Type B pancreatic cell (in vitro differentiated cells): Measurements from ENCODE around the gene TBC1D19. TPM values are rescaled to one million over a fixed set of nuclear protein-coding genes. Genes with fewer than 3 reads are reported as not detected.

Experiments
- DNase-seq: peaks from one replicate; pipeline ENCODE4 v3.0.0; 2021; ENCODE audit warnings: mixed read lengths; ENCODE audit not compliant: unreplicated experiment; ENCODE audit errors: extremely low spot score
- H3K27ac Mint-ChIP-seq: 2 replicates; pipeline ENCODE4 v1.8.0; 2021; ENCODE audit warnings: mild to moderate bottlenecking, mixed read lengths
- H3K27me3 Mint-ChIP-seq: 2 replicates; pipeline ENCODE4 v1.8.0; 2021; ENCODE audit warnings: mixed read lengths
- H3K36me3 Mint-ChIP-seq: 2 replicates; pipeline ENCODE4 v1.8.0; 2021; ENCODE audit warnings: mixed read lengths
- H3K4me1 Mint-ChIP-seq: one replicate; pipeline ENCODE4 v1.8.0; 2021; ENCODE audit warnings: mixed read lengths; ENCODE audit not compliant: unreplicated experiment
- H3K4me3 Mint-ChIP-seq: 2 replicates; pipeline ENCODE4 v1.8.0; 2021; ENCODE audit warnings: mild to moderate bottlenecking, mixed read lengths
- H3K9me3 Mint-ChIP-seq: 2 replicates; pipeline ENCODE4 v1.8.0; 2021; ENCODE audit warnings: mixed read lengths
- total RNA-seq: library from RNA; stranded (reverse); gene quantifications from 2 replicates; pipeline ENCODE4 v1.2.1, GENCODE V29; 2021; ENCODE audit warnings: low replicate concordance
- TF ChIP-seq, protein P1 (sequence below): fragments of 200-600 bp; sonication (generic); conservative IDR thresholded peaks from 2 replicates; pipeline ENCODE4 v1.5.0; 2021; ENCODE audit warnings: antibody characterized with exemption, mild to moderate bottlenecking

The TBC1D19 gene
- total RNA-seq, 1 donor from 2014 or later = 11.8 TPM

- Mint-ChIP-seq H3K4me3 (no peak overlapping the region), H3K36me3 (peaks cover 12% of the 10 kb centered on the region), H3K4me1 (peaks cover 14% of the 10 kb centered on the region), H3K27ac (no peak overlapping the region), H3K27me3 (no peaks in the 10 kb centered on the region), H3K9me3 (no peaks in the 10 kb centered on the region)
- no peak for DNase-seq
- TF ChIP-seq, protein P1, sequence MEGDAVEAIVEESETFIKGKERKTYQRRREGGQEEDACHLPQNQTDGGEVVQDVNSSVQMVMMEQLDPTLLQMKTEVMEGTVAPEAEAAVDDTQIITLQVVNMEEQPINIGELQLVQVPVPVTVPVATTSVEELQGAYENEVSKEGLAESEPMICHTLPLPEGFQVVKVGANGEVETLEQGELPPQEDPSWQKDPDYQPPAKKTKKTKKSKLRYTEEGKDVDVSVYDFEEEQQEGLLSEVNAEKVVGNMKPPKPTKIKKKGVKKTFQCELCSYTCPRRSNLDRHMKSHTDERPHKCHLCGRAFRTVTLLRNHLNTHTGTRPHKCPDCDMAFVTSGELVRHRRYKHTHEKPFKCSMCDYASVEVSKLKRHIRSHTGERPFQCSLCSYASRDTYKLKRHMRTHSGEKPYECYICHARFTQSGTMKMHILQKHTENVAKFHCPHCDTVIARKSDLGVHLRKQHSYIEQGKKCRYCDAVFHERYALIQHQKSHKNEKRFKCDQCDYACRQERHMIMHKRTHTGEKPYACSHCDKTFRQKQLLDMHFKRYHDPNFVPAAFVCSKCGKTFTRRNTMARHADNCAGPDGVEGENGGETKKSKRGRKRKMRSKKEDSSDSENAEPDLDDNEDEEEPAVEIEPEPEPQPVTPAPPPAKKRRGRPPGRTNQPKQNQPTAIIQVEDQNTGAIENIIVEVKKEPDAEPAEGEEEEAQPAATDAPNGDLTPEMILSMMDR = no peak
Measured at GRCh38 chr4:26749867-26750266, 166.0 kb downstream of the TBC1D19 start.

GRCh38 chr4:26751004-26751403 is 167.1 kb downstream of the TBC1D19 start:
- no peaks in the 10 kb centered on the region for H3K9me3 Mint-ChIP-seq
- TF ChIP-seq, protein P1 = no peak
- DNase-seq = no peak
- peaks cover 12% of the 10 kb centered on the region for H3K36me3 Mint-ChIP-seq
- no peak overlapping the region for H3K27ac Mint-ChIP-seq
- H3K27me3 Mint-ChIP-seq = no peaks in the 10 kb centered on the region
- peaks cover 14% of the 10 kb centered on the region for H3K4me1 Mint-ChIP-seq
- H3K4me3 Mint-ChIP-seq = no peak overlapping the region

DNA sequence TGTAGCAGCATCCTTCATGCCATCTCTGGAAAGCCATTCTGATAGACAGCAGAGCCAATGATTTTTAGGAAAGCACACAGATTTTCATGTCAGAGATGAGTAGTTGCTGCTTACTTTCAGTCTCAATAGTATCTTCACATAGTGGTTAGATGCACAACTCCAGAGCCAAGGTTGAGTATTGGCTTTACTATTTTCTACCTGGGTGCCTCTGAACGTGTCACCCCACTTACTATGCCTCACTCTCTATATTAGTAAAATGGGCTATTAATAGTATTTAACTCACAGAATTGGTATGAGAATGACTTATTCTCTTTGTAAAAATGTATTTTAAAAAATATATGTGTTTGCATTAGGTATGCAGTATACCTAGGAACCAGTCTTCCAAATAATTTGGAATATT is 168.0 kb downstream of the TBC1D19 start:
- no peak overlapping the region for H3K27ac Mint-ChIP-seq
- no peak for DNase-seq
- peaks cover 14% of the 10 kb centered on the region for H3K4me1 Mint-ChIP-seq
- H3K36me3 Mint-ChIP-seq = peaks cover 6% of the 10 kb centered on the region
- H3K27me3 Mint-ChIP-seq = no peaks in the 10 kb centered on the region
- TF ChIP-seq, protein P1 = no peak
- no peak overlapping the region for H3K4me3 Mint-ChIP-seq
- H3K9me3 Mint-ChIP-seq = no peaks in the 10 kb centered on the region

DNA sequence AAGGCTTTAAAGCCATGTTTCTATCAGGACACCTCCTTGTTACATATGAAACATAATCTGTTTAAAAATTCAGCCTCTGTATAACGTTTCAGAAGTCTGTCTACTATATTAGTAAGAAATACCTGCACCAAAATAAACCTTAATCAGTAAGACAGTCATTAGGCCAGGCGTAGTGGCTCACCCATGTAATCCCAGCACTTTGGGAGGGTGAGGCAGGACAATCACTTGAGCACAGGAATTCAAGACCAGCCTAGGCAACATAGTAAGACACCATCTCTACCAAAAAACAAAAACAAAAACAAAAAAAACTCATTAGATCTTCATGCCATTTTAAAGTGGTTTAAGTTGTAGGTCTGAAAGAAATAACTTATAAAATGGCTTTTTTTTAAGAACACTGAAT is 169.3 kb downstream of the TBC1D19 start:
- TF ChIP-seq, protein P1 = no peak
- Mint-ChIP-seq H3K27me3 (no peaks in the 10 kb centered on the region), H3K27ac (no peak overlapping the region), H3K36me3 (peaks cover 10% of the 10 kb centered on the region), H3K9me3 (no peaks in the 10 kb centered on the region), H3K4me3 (no peak overlapping the region), H3K4me1 (peaks cover 14% of the 10 kb centered on the region)
- no peak for DNase-seq

- H3K27ac Mint-ChIP-seq = no peak overlapping the region
- peaks cover 14% of the 10 kb centered on the region for H3K4me1 Mint-ChIP-seq
- no peak overlapping the region for H3K4me3 Mint-ChIP-seq
- peaks cover 7% of the 10 kb centered on the region for H3K36me3 Mint-ChIP-seq
- H3K9me3 Mint-ChIP-seq = no peaks in the 10 kb centered on the region
- DNase-seq = no peak
- TF ChIP-seq, protein P1 = no peak
- H3K27me3 Mint-ChIP-seq = no peaks in the 10 kb centered on the region
Measured at GRCh38 chr4:26753617-26754016, 169.7 kb downstream of the TBC1D19 start.

DNA sequence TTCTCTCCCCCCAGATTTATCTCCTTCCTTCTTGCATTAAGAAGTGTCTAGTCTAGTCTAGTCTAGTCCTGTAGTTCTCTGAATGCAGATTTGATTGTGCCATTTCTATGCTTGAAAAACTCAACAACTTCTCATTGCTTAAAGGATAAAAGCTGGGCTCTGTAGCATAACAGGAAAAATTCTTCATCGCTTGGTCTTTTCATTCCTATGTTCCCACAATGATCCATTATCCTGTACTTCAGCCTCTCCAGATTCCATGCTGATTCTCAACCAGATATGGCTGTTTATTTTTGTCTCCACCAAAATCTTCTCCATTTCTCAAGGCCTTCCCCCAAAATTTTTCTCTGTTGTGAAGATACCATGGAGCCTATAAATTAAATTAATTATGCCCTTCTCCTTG is 173.9 kb downstream of the TBC1D19 start:
- no peak overlapping the region for H3K4me3 Mint-ChIP-seq
- no peak overlapping the region for H3K27ac Mint-ChIP-seq
- peaks cover 4% of the 10 kb centered on the region for H3K4me1 Mint-ChIP-seq
- no peaks in the 10 kb centered on the region for H3K27me3 Mint-ChIP-seq
- DNase-seq = no peak
- H3K9me3 Mint-ChIP-seq = no peaks in the 10 kb centered on the region
- TF ChIP-seq, protein P1 = no peak
- peaks cover 8% of the 10 kb centered on the region for H3K36me3 Mint-ChIP-seq
